Liver (tissue), 9 donors: ENCODE measurements around the gene IMMT. TPM values are rescaled to one million over a fixed set of nuclear protein-coding genes. Genes with fewer than 3 reads are reported as not detected.

ENCODE experiments used
- DNase-seq: peaks from one replicate; pipeline ENCODE4 v3.0.0-alpha.2; 2017; ENCODE audit warnings: low spot score
- H3K27ac ChIP-seq, 2 donors: one replicate each; pipeline ENCODE4 v1.7.0; 2013; ENCODE audit warnings: inconsistent platforms in 2 of 2, low read length in 2 of 2, control low read depth in 1 of 2, low read depth in 1 of 2, mild to moderate bottlenecking in 1 of 2
- H3K27me3 ChIP-seq, 4 donors: one replicate each; pipeline versions ENCODE4 v1.6.1 to v1.7.0; 2013; ENCODE audit warnings: low read length in 3 of 4, inconsistent platforms in 1 of 4, mild to moderate bottlenecking in 1 of 4, moderate library complexity in 1 of 4; ENCODE audit not compliant: control insufficient read depth in 4 of 4, insufficient read depth in 4 of 4
- H3K36me3 ChIP-seq, 4 donors: one replicate each; pipeline versions ENCODE4 v1.6.1 to v1.7.0; 2013; ENCODE audit warnings: low read length in 3 of 4, mild to moderate bottlenecking in 3 of 4, low read depth in 1 of 4, moderate library complexity in 1 of 4; ENCODE audit not compliant: control insufficient read depth in 4 of 4, insufficient read depth in 3 of 4
- H3K4me1 ChIP-seq, 4 donors: one replicate each; pipeline versions ENCODE4 v1.6.1 to v1.7.0; 2013; ENCODE audit warnings: low read length in 3 of 4, mild to moderate bottlenecking in 3 of 4, moderate library complexity in 1 of 4; ENCODE audit not compliant: control insufficient read depth in 4 of 4, insufficient read depth in 4 of 4
- H3K4me3 ChIP-seq, 3 donors: one replicate each; pipeline versions ENCODE4 v1.6.1 to v1.7.0; 2013; ENCODE audit warnings: low read length in 3 of 3, control low read depth in 1 of 3, low read depth in 1 of 3, mild to moderate bottlenecking in 1 of 3
- H3K9ac ChIP-seq, 2 donors: one replicate each; pipeline ENCODE4 v1.7.0; 2013; ENCODE audit warnings: low read length in 2 of 2, mild to moderate bottlenecking in 2 of 2, moderate library complexity in 2 of 2, control low read depth in 1 of 2, low read depth in 1 of 2
- H3K9me3 ChIP-seq, 4 donors: one replicate each; pipeline versions ENCODE4 v1.6.1 to v1.7.0; 2013; ENCODE audit warnings: low read length in 3 of 4; ENCODE audit not compliant: control insufficient read depth in 4 of 4
- ATF3 ChIP-seq: IDR thresholded peaks from 2 replicates; pipeline ENCODE4 v1.6.1; 2016; ENCODE audit warnings: antibody characterized with exemption
- CTCF ChIP-seq: fragments of 150-350 bp; IDR thresholded peaks from 2 replicates; pipeline ENCODE4 v1.5.1; 2017; ENCODE audit warnings: improper control_type of control experiment, low read depth, low read length; ENCODE audit not compliant: missing input control
- EGR1 ChIP-seq, 2 donors: IDR thresholded peaks; 2 replicates each; pipeline ENCODE4 v1.6.1; 2016 to 2018; ENCODE audit warnings: antibody characterized with exemption in 2 of 2, low read depth in 2 of 2
- FOXA1 ChIP-seq: IDR thresholded peaks from 2 replicates; pipeline ENCODE4 v1.6.1; 2016; ENCODE audit warnings: antibody characterized with exemption
- FOXA2 ChIP-seq: IDR thresholded peaks from 2 replicates; pipeline ENCODE4 v1.6.1; 2016; ENCODE audit warnings: antibody characterized with exemption
- GABPA ChIP-seq, 2 donors: IDR thresholded peaks in 1 of 2; conservative IDR thresholded peaks in 1 of 2; 2 replicates each; pipeline ENCODE4 v1.6.1; 2016; ENCODE audit warnings: antibody characterized with exemption in 2 of 2, mild to moderate bottlenecking in 1 of 2, moderate library complexity in 1 of 2
- HNF4A ChIP-seq, 2 donors: conservative IDR thresholded peaks; 2 replicates each; pipeline ENCODE4 v1.6.1; 2016; ENCODE audit warnings: antibody characterized with exemption in 2 of 2, mild to moderate bottlenecking in 2 of 2
- HNF4G ChIP-seq: IDR thresholded peaks from 2 replicates; pipeline ENCODE4 v1.6.1; 2016; ENCODE audit warnings: antibody characterized with exemption
- JUND ChIP-seq, 2 donors: IDR thresholded peaks; 2 replicates each; pipeline ENCODE4 v1.6.1; 2016; ENCODE audit warnings: antibody characterized with exemption in 2 of 2
- MAX ChIP-seq: IDR thresholded peaks from 2 replicates; pipeline ENCODE4 v1.6.1; 2016; ENCODE audit warnings: antibody characterized with exemption
- NR2F2 ChIP-seq: IDR thresholded peaks from 2 replicates; pipeline ENCODE4 v1.6.1; 2016; ENCODE audit warnings: antibody characterized with exemption
- RAD21 ChIP-seq, 2 donors: IDR thresholded peaks; 2 replicates each; pipeline ENCODE4 v1.6.1; 2016; ENCODE audit warnings: antibody characterized with exemption in 2 of 2, mild to moderate bottlenecking in 2 of 2
- REST ChIP-seq: IDR thresholded peaks from 2 replicates; pipeline ENCODE4 v1.6.1; 2016; ENCODE audit warnings: antibody characterized with exemption, mild to moderate bottlenecking
- RXRA ChIP-seq, 2 donors: IDR thresholded peaks; 2 replicates each; pipeline ENCODE4 v1.6.1; 2017 to 2018; ENCODE audit warnings: antibody characterized with exemption in 2 of 2, mild to moderate bottlenecking in 1 of 2
- SP1 ChIP-seq: IDR thresholded peaks from 2 replicates; pipeline ENCODE4 v1.6.1; 2018; ENCODE audit warnings: antibody characterized with exemption, mild to moderate bottlenecking
- TAF1 ChIP-seq: conservative IDR thresholded peaks from 2 replicates; pipeline ENCODE4 v1.6.1; 2016; ENCODE audit warnings: antibody characterized with exemption, mild to moderate bottlenecking
- WGBS: extraction: QIAGEN DNeasy Blood & Tissue Kit; methylation state at CpG from one replicate; pipeline ENCODE4 v1.1.7; 2013; 5-methylcytosine and 5-hydroxymethylcytosine counted together
- polyA plus RNA-seq, 2 donors: library from polyadenylated mRNA; stranded (reverse) in 1 of 2; unstranded in 1 of 2; fragments of 200-250 nt in 1 of 2; fragments of >200 nt in 1 of 2; fragmentation: Nextera tagmentation in 1 of 2; extraction: Ambion mirVana in 1 of 2; gene quantifications; one replicate each; pipeline versions ENCODE4 v1.2.1 to v1.2.3, GENCODE V29; 2013 to 2015
- total RNA-seq, 2 donors: library from RNA; depleted of rRNA; stranded (reverse); fragments of >200 nt; gene quantifications; one replicate each; pipeline ENCODE4 v1.2.3, GENCODE V29; 2014
- TF ChIP-seq, protein P1 (sequence below): IDR thresholded peaks from 2 replicates; pipeline ENCODE4 v1.6.1; 2016; ENCODE audit warnings: antibody characterized with exemption
- donor health status: healthy.
- donor health status: healthy.
- donor health status: healthy.
- donor health status: healthy.
- donor health status: healthy.

Gene IMMT
- total and polyA plus RNA-seq, 4 donors = 38.3 to 49.1 (median 46.9) TPM

- peaks cover 2 to 21% (median 8%) of the 10 kb centered on the region in 4 donors for H3K36me3 ChIP-seq
- WGBS = under 1% methylated on average over 38 of the region's 38 CpGs
- no peaks in the 10 kb centered on the region for H3K27me3 ChIP-seq
- TF ChIP-seq FOXA2 (no peak), TAF1 (peak; percentile 10), JUND (IDR thresholded peaks at IDR 0.05) (peak in 1 of 2 donors; percentile 46), RXRA (IDR thresholded peaks at IDR 0.05) (peak; percentile 4 to 5), GABPA (IDR thresholded peaks at IDR 0.05 in 1 of 2, conservative IDR thresholded peaks at IDR 0.05 in 1 of 2) (no peak)
- no peaks in the 10 kb centered on the region for H3K9me3 ChIP-seq
- peaks cover 6 to 34% (median 25%) of the 10 kb centered on the region in 4 donors for H3K4me1 ChIP-seq
- DNase-seq = peak; percentile 81
- peak within 1 kb of the TSS; percentile 72 to 100 (median 85) for H3K4me3 ChIP-seq
- peak within 1 kb of the TSS; percentile 41 to 80 for H3K27ac ChIP-seq
- peak within 1 kb of the TSS; percentile 63 to 74 for H3K9ac ChIP-seq
Measured at GRCh38 chr2:86105252-86105968, 89.9 kb downstream of the IMMT start, which contains the start of gene POLR1A. POLR1A (minus strand) TSS chr2:86105886; CDS start chr2:86105776, 110 bp downstream.

DNA sequence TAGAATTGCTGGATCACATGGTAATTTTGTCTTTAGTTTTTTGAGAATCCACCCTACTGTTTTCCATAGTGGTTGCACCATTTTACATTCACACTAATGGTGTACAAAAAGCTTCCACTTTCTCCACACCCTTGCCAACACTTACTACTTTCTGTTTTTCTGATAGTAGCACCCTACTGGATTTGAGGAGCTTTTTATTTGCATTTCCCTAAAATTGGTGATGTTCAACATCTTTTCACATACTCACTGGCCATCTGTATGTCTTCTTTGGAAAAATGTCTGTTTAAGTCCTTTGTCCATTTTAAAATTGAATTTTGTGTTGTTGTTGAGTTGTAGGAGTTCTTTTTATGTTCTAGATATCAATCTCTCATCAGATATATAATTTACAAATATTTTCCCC, 93.1 kb downstream of the IMMT start:
- no peaks in the 10 kb centered on the region for H3K27me3 ChIP-seq
- TF ChIP-seq HNF4G (no peak), ATF3 (no peak), FOXA1 (no peak), RAD21 (IDR thresholded peaks at IDR 0.05) (no peak), TAF1 (no peak), MAX (no peak), SP1 (no peak), NR2F2 (no peak), HNF4A (conservative IDR thresholded peaks at IDR 0.05) (no peak), GABPA (IDR thresholded peaks at IDR 0.05 in 1 of 2, conservative IDR thresholded peaks at IDR 0.05 in 1 of 2) (no peak), CTCF (no peak), EGR1 (IDR thresholded peaks at IDR 0.05; ENCODE audit: low read depth in 2 of 2) (no peak), RXRA (IDR thresholded peaks at IDR 0.05) (no peak), JUND (IDR thresholded peaks at IDR 0.05) (no peak), REST (no peak), FOXA2 (no peak)
- TF ChIP-seq, protein P1, sequence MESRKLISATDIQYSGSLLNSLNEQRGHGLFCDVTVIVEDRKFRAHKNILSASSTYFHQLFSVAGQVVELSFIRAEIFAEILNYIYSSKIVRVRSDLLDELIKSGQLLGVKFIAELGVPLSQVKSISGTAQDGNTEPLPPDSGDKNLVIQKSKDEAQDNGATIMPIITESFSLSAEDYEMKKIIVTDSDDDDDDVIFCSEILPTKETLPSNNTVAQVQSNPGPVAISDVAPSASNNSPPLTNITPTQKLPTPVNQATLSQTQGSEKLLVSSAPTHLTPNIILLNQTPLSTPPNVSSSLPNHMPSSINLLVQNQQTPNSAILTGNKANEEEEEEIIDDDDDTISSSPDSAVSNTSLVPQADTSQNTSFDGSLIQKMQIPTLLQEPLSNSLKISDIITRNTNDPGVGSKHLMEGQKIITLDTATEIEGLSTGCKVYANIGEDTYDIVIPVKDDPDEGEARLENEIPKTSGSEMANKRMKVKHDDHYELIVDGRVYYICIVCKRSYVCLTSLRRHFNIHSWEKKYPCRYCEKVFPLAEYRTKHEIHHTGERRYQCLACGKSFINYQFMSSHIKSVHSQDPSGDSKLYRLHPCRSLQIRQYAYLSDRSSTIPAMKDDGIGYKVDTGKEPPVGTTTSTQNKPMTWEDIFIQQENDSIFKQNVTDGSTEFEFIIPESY = no peak
- no peak overlapping the region for H3K27ac ChIP-seq
- no peaks in the 10 kb centered on the region for H3K9me3 ChIP-seq
- H3K36me3 ChIP-seq = peaks cover 5 to 28% (median 19%) of the 10 kb centered on the region in 4 donors
- H3K4me1 ChIP-seq = peaks cover 3 to 27% (median 17%) of the 10 kb centered on the region in 4 donors
- H3K4me3 ChIP-seq = no peak overlapping the region
- H3K9ac ChIP-seq = no peak overlapping the region
- DNase-seq = no peak
